Colonic mucosa (tissue), 4 donors: ENCODE data around the gene HOXA10. TPM values are rescaled to one million over a fixed set of nuclear protein-coding genes. Genes with fewer than 3 reads are reported as not detected.

ENCODE experiments used
- DNase-seq: peaks from one replicate; pipeline ENCODE4 v3.0.0-alpha.2; 2020
- H3K27ac ChIP-seq: fragments of 200-600 bp; one replicate; pipeline ENCODE4 v1.8.0; 2021
- H3K27me3 ChIP-seq: fragments of 200-600 bp; one replicate; pipeline ENCODE4 v1.8.0; 2021
- H3K36me3 ChIP-seq: fragments of 200-600 bp; one replicate; pipeline ENCODE4 v1.8.0; 2021
- H3K4me1 ChIP-seq: fragments of 200-600 bp; one replicate; pipeline ENCODE4 v1.8.0; 2021; ENCODE audit warnings: mild to moderate bottlenecking
- H3K4me3 ChIP-seq: fragments of 200-600 bp; one replicate; pipeline ENCODE4 v1.8.0; 2021
- H3K9ac ChIP-seq, 2 donors: one replicate each; pipeline ENCODE4 v1.7.0; 2013; ENCODE audit warnings: control low read depth in 2 of 2, low read depth in 2 of 2, low read length in 2 of 2
- H3K9me3 ChIP-seq: fragments of 200-600 bp; one replicate; pipeline ENCODE4 v1.8.0; 2021
- CTCF ChIP-seq: fragments of 200-600 bp; IDR thresholded peaks from one replicate; pipeline ENCODE4 v1.8.0; 2022; ENCODE audit warnings: antibody characterized with exemption, mild to moderate bottlenecking
- intact Hi-C: fragments of 100-400 bp; cut with DNase I; formaldehyde crosslinking; loops from one replicate; pipeline ENCODE4 v1.14.1; 2022
- total RNA-seq, 2 donors: library from RNA; stranded (reverse); fragmentation: NEBNext Ultra II Directional in 1 of 2; extraction: Animal tissue kit (Norgen Biotek cat#: 25700) in 1 of 2; gene quantifications; one replicate each; pipeline ENCODE4 v1.2.1, GENCODE V29; 2021
- donor health status: healthy.
- donor health status: DM: no; HTN: no; CAD: no.
- donor health status: DM: no; HTN: no; CAD: no.

HOXA10 gene
- total RNA-seq, 2 donors from 2014 or later, result 25.4 to 26.0 TPM

- Histone ChIP-seq H3K4me1 (peaks cover 16% of the 10 kb centered on the region), H3K4me3 (peak overlapping the region; percentile 49), H3K9me3 (no peaks in the 10 kb centered on the region), H3K36me3 (no peaks in the 10 kb centered on the region), H3K27ac (peak overlapping the region; percentile 94), H3K27me3 (peaks cover 4% of the 10 kb centered on the region), H3K9ac (peak overlapping the region; percentile 80 to 100)
- no peak for DNase-seq
- intact Hi-C loops, result no loop called here
- no peak for TF ChIP-seq CTCF
Measured at GRCh38 chr7:27157702-27158431, 16.3 kb downstream of the HOXA10 start.

- H3K9me3 ChIP-seq, result no peaks in the 10 kb centered on the region
- intact Hi-C loops, result no loop called here
- H3K4me3 ChIP-seq, result peak overlapping the region; percentile 49
- H3K9ac ChIP-seq, result peak overlapping the region; percentile 80 to 100
- TF ChIP-seq CTCF, result no peak
- peak overlapping the region; percentile 94 for H3K27ac ChIP-seq
- H3K4me1 ChIP-seq, result peaks cover 16% of the 10 kb centered on the region
- peaks cover 4% of the 10 kb centered on the region for H3K27me3 ChIP-seq
- no peak for DNase-seq
- H3K36me3 ChIP-seq, result no peaks in the 10 kb centered on the region
Measured at GRCh38 chr7:27156916-27157701, 17.0 kb downstream of the HOXA10 start.

- TF ChIP-seq CTCF, result no peak
- Histone ChIP-seq H3K4me1 (peaks cover 16% of the 10 kb centered on the region), H3K27me3 (peaks cover 4% of the 10 kb centered on the region), H3K27ac (peak within 1 kb of the TSS; percentile 94), H3K9me3 (no peaks in the 10 kb centered on the region), H3K4me3 (peak within 1 kb of the TSS; percentile 49), H3K9ac (peak within 1 kb of the TSS; percentile 80 to 100), H3K36me3 (no peaks in the 10 kb centered on the region)
- DNase-seq, result peak; percentile 82
- intact Hi-C loops, result no loop called here
Measured at GRCh38 chr7:27156508-27156898, 17.6 kb downstream of the HOXA10 start, which contains the start of gene HOXA7. TSS of gene HOXA7 (minus strand) at chr7:27156675. CDS start at chr7:27156545, 130 bp downstream.

- intact Hi-C loops, result no loop called here
- DNase-seq, result peak; percentile 70
- peaks cover 16% of the 10 kb centered on the region for H3K4me1 ChIP-seq
- no peaks in the 10 kb centered on the region for H3K9me3 ChIP-seq
- peaks cover 4% of the 10 kb centered on the region for H3K27me3 ChIP-seq
- no peaks in the 10 kb centered on the region for H3K36me3 ChIP-seq
- no peak for TF ChIP-seq CTCF
- H3K27ac ChIP-seq, result peak overlapping the region; percentile 94
- peak overlapping the region; percentile 80 to 100 for H3K9ac ChIP-seq
- peak overlapping the region; percentile 49 for H3K4me3 ChIP-seq
Measured at GRCh38 chr7:27155816-27156507, 18.2 kb downstream of the HOXA10 start.
